ENCODE measurements around the gene TAPT1. TPM values are rescaled to one million over a fixed set of nuclear protein-coding genes. Genes with fewer than 3 reads are reported as not detected.

TAPT1 gene
- total and polyA plus RNA-seq, 2 of the 13 experiments (the other 11 are each of a cell fraction or from before 2014, with no cell fraction given): 24.5 to 25.3 TPM

DNA sequence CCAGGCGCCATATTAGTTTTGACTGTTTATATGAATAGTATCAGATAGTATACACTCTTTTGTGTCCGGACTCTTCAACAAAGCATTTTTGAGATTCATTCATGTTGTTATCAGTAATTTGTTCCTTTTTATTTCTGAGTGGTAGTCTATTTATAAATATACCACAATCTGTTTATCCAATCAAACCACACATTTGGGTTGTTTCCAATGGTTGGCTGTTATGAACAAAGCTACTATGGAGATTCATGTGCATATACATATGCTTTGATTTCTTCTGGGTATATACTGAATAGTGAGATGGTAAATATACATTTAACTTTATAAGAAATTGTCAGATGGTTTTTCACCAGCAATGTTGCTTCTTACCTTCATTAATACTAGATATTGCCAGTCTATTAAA lies 36.8 kb upstream of the TAPT1 start:
- no peak for DNase-seq (ENCODE audit: low spot score)
- H4K20me1 ChIP-seq (ENCODE audit: insufficient read depth, low read length): no peaks in the 10 kb centered on the region
- in situ Hi-C loops (cut with HindIII; ENCODE audit: extremely low pct_ligation_motif_present, low pct_unique_long_range_greater_than_20kb): loop anchor here (10.0 to 25.0 kb wide), 2 partner anchors 48 to 776 kb away; no protein-coding TSS in a partner anchor
- no peak overlapping the region for H2AFZ ChIP-seq (ENCODE audit: low read length)
- H3K4me2 ChIP-seq (ENCODE audit: low read depth, low read length): no peak overlapping the region
- FAIRE-seq: no peak
- no peaks in the 10 kb centered on the region for H3K36me3 ChIP-seq (replicated peaks in 1 of 2; ENCODE audit: control insufficient read depth in 1 of 2, insufficient read depth in 2 of 2, low read length in 2 of 2)
- H3K4me1 ChIP-seq (ENCODE audit: insufficient read depth, low read length): peaks cover 1% of the 10 kb centered on the region; the same call in 1 of the 2 replicates
- no peak overlapping the region for H3K27ac ChIP-seq (ENCODE audit: extremely low read length, insufficient read depth, low read length)
- ATAC-seq: no peak
- WGBS (ENCODE audit: low lambda C conversion rate): 96% methylated on average over 2 of the region's 2 CpGs
- no TSS peak for BruUV-seq (replicated peaks)
- ChIA-PET POLR2A (no interaction called here), CTCF (ENCODE audit: low intra/inter-chr PET ratio, low total read pairs) (interaction anchor here (3.2 kb wide), 1 partner anchor 237 kb away, joined by 43 read pairs; no protein-coding TSS in a partner anchor)
- intact Hi-C loops (cut with micrococcal nuclease; ENCODE audit: unreplicated experiment): loop anchor here (10.0 kb wide), 1 partner anchor 788 kb away; no protein-coding TSS in a partner anchor
- no peaks in the 10 kb centered on the region for H3K9me3 ChIP-seq (ENCODE audit: low read length)
- H3K27me3 ChIP-seq (ENCODE audit: control insufficient read depth in 1 of 2, insufficient read depth in 2 of 2, low read length in 2 of 2): no peaks in the 10 kb centered on the region
- TF ChIP-seq ZSCAN25 (CRISPR knock-in tag; IDR thresholded peaks at IDR 0.05): no peak
- no peak for TF ChIP-seq ZNF772 (CRISPR knock-in tag; IDR thresholded peaks at IDR 0.05)
- TF ChIP-seq KDM4B (CRISPR knock-in tag; IDR thresholded peaks at IDR 0.05): no peak
- no peak for TF ChIP-seq TBX3 (IDR thresholded peaks at IDR 0.05; ENCODE audit: borderline replicate concordance)
- TF ChIP-seq ZMYM2 (CRISPR knock-in tag; IDR thresholded peaks at IDR 0.05): no peak
- no peak for TF ChIP-seq HOXA9 (CRISPR knock-in tag; IDR thresholded peaks at IDR 0.05; ENCODE audit: borderline replicate concordance)
- TF ChIP-seq, protein P1, sequence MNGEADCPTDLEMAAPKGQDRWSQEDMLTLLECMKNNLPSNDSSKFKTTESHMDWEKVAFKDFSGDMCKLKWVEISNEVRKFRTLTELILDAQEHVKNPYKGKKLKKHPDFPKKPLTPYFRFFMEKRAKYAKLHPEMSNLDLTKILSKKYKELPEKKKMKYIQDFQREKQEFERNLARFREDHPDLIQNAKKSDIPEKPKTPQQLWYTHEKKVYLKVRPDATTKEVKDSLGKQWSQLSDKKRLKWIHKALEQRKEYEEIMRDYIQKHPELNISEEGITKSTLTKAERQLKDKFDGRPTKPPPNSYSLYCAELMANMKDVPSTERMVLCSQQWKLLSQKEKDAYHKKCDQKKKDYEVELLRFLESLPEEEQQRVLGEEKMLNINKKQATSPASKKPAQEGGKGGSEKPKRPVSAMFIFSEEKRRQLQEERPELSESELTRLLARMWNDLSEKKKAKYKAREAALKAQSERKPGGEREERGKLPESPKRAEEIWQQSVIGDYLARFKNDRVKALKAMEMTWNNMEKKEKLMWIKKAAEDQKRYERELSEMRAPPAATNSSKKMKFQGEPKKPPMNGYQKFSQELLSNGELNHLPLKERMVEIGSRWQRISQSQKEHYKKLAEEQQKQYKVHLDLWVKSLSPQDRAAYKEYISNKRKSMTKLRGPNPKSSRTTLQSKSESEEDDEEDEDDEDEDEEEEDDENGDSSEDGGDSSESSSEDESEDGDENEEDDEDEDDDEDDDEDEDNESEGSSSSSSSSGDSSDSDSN (CRISPR knock-in tag; IDR thresholded peaks at IDR 0.05): no peak
- no peak for TF ChIP-seq SIN3B (IDR thresholded peaks at IDR 0.05; ENCODE audit: low read length)
- no peak for TF ChIP-seq ZNF264 (CRISPR knock-in tag; IDR thresholded peaks at IDR 0.05)
- no peak for TF ChIP-seq TRIM22 (IDR thresholded peaks at IDR 0.05)
- TF ChIP-seq FOSL2 (CRISPR knock-in tag; IDR thresholded peaks at IDR 0.05): no peak
- TF ChIP-seq FUBP1 (CRISPR knock-in tag; IDR thresholded peaks at IDR 0.05; ENCODE audit: borderline replicate concordance): no peak
- no peak for TF ChIP-seq KLF15 (CRISPR knock-in tag; IDR thresholded peaks at IDR 0.05; ENCODE audit: borderline replicate concordance)
- no peak for TF ChIP-seq CENPX (CRISPR knock-in tag; IDR thresholded peaks at IDR 0.05)
- TF ChIP-seq CCAR2 (optimal IDR thresholded peaks at IDR 0.05; ENCODE audit: low read depth, low read length): no peak
- no peak for TF ChIP-seq PHF21A (CRISPR knock-in tag; IDR thresholded peaks at IDR 0.05)
- TF ChIP-seq, protein P2, sequence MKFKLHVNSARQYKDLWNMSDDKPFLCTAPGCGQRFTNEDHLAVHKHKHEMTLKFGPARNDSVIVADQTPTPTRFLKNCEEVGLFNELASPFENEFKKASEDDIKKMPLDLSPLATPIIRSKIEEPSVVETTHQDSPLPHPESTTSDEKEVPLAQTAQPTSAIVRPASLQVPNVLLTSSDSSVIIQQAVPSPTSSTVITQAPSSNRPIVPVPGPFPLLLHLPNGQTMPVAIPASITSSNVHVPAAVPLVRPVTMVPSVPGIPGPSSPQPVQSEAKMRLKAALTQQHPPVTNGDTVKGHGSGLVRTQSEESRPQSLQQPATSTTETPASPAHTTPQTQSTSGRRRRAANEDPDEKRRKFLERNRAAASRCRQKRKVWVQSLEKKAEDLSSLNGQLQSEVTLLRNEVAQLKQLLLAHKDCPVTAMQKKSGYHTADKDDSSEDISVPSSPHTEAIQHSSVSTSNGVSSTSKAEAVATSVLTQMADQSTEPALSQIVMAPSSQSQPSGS (CRISPR knock-in tag; IDR thresholded peaks at IDR 0.05): no peak
- TF ChIP-seq ZNF225 (CRISPR knock-in tag; IDR thresholded peaks at IDR 0.05): no peak
- H3K79me2 ChIP-seq (ENCODE audit: insufficient read depth, low read length): no peaks in the 10 kb centered on the region
- no peak overlapping the region for H3K4me3 ChIP-seq (replicated peaks in 1 of 3; ENCODE audit: insufficient read depth in 1 of 3, low read depth in 2 of 3, low read length in 3 of 3)
- H3K9ac ChIP-seq (ENCODE audit: insufficient read depth, low read depth, low read length): no peak overlapping the region

Measured in HepG2 (cell line).